A673 (cell line): Measurements from ENCODE around the gene NINJ2.

Experiments
- EZH2 ChIP-seq: fragments of 200-600 bp; sonication (generic); IDR thresholded peaks from 2 replicates; pipeline ENCODE4 v1.6.1; 2017; ENCODE audit warnings: borderline replicate concordance, low read depth, mild to moderate bottlenecking, mixed read lengths, antibody characterized with exemption, low read length; ENCODE audit not compliant: poor library complexity, severe bottlenecking
- TF ChIP-seq, protein P1 (sequence below): fragments of 300-800, 200-600 bp; sonication (generic); conservative IDR thresholded peaks from 2 replicates; pipeline ENCODE4 v1.5.1; 2017; ENCODE audit warnings: low read depth, mild to moderate bottlenecking, antibody characterized with exemption, low read length, moderate library complexity, mixed read lengths

DNA sequence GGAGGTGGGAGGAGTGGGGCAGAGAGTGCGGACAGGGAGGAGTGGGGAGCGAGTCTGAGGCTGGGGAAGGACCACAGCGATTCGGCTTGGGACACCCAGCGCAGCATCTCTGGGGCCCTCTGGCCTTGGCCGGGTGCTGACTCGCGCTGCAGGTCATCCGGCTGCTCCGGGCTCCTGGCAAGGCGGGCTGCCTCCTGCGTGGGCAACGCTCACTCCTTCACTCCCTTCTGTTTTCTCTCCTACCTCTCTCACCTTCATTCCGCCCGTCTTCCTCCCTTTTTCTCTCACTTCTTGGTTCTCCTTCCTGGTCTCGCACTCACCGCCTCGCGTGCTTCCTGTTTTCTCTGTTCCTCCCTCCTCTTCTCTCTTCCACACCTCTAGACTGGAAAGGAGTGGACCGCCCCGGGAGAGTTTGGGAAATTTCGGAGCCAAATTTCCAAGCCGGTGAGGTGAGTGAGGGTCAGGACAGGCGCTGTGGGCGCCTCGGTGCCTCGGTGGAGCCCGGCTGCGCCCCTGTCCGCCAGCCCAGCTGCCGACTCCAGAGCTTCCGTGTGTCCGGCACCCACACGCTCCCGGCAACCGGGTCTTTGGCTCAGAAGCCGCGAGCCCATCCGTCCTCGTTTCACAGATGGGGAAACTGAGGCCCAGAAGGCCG, 116.9 kb downstream of the NINJ2 start:
- TF ChIP-seq, protein P1, sequence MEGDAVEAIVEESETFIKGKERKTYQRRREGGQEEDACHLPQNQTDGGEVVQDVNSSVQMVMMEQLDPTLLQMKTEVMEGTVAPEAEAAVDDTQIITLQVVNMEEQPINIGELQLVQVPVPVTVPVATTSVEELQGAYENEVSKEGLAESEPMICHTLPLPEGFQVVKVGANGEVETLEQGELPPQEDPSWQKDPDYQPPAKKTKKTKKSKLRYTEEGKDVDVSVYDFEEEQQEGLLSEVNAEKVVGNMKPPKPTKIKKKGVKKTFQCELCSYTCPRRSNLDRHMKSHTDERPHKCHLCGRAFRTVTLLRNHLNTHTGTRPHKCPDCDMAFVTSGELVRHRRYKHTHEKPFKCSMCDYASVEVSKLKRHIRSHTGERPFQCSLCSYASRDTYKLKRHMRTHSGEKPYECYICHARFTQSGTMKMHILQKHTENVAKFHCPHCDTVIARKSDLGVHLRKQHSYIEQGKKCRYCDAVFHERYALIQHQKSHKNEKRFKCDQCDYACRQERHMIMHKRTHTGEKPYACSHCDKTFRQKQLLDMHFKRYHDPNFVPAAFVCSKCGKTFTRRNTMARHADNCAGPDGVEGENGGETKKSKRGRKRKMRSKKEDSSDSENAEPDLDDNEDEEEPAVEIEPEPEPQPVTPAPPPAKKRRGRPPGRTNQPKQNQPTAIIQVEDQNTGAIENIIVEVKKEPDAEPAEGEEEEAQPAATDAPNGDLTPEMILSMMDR = no peak
- TF ChIP-seq EZH2 = no peak
